Measurements from ENCODE around the gene MYADML2.
A peak's percentile ranks its signal among the peaks of the same experiment; 100 is the strongest.

Gene MYADML2

DNA sequence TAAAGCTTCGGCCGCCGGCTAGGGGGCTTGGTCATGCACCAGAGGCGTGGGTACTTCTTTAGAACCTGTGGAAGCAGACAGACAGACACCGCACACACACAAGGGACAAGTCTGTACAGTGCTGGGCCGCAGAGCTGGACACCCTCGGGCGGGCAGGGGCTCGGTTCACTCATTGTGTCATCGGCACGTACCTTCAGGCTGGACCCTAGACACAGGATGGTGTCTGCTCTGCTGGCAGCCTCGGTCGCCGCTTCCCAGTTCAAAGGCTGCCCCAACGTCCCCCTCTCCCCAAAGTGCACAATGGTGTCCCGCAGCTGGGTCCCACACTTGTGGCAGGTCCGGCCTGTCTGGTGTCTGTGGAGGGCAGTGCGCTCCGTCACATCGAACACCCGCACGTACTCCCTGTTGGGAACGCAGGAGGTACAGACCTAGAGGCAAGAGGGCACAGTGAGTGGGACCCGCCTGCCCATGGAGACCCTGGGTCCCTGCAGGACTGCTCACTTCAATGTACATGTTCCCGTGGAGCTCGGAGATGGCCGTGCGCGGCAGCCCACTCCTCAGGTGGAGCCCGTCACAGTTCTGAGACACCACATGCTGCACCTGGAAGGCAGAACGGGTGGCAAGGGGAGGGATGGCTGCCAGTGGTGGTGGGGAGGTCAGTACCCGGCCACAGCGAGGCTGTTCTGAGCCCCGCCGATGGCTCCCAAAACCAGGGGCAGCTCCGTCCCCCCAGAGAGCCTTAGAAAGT, 32.8 kb downstream of the MYADML2 start:
- no peak for DNase-seq (ENCODE audit: extremely low spot score, insufficient read length, low read depth)
- no peak for FAIRE-seq

DNA sequence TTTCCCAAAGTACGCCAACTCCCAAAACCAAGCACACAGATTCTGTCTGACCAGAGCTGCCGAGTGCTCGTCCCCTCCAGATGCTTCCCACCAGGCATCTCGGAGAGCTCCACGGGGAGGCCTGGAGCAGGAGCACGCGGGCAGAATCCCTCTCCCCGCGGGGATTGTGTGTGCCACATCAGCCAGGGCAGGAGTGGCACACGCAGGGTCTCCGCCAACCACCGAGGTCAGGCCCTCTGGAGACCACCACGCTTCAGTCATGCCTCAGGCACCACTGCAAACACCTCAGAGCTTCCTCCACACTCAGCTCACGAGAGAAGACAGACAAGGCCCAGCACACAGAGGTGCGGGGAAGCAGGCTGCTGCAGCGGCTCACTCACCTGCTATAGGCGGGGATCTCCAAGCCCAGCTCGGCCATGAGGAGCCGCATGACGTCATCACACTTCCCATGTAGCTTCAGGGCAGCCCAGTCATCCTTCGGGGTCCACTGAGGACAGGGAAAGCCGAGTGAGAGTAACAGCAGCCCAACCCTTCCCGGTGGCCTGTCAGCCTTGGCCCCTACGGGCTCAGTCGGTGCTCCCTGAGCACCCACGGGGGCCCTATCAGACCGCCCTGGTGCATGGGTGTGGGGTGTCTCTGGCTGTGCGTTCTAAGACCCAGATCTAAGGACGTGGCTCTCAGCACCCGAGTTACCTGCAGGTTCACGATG, 33.5 kb downstream of the MYADML2 start:
- FAIRE-seq (no peak), DNase-seq (ENCODE audit: extremely low spot score, insufficient read length, low read depth) (no peak)

DNA sequence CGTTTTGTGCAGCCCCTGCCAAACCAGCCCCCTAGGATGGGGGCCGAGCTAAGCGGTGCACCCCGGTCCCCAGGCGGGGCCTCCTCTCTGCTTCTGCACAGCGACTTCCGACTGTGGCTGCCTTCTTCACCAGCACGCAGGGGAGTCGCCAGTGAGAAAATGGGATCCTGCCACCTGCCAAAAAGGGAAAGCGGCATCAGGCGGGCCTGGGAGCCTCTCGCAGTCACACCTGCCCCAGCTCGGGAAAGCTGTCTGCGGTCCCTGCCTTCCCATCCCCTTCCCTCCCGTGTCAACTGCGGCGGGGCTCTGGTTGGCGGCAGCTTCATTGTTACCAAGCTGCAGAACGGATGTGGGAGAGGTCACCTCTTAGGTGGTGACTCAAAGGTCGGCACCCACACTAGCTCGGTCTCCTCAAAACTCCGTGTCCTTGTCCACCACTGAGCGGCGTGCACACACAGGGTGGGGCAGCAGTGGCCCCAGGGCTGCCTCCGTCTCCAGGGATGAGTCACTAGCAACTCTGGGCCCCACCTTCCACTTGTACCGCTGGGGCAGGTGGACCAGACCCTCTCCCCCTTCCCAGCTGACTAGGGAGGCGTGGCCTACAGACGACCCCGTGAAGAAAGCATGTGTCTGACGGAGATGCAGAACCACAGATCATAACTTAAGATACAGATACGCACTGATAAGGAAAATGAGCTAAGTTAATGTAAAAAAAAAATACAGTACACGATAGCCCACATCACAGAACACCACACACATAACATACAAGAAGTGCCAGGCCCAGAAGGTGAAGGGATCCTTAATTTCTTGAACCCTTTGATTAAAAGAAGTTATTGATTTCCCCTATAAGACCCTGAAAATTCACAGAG, 34.4 kb downstream of the MYADML2 start:
- DNase-seq (ENCODE audit: extremely low spot score, insufficient read length, low read depth) (no peak), FAIRE-seq (no peak)

DNA sequence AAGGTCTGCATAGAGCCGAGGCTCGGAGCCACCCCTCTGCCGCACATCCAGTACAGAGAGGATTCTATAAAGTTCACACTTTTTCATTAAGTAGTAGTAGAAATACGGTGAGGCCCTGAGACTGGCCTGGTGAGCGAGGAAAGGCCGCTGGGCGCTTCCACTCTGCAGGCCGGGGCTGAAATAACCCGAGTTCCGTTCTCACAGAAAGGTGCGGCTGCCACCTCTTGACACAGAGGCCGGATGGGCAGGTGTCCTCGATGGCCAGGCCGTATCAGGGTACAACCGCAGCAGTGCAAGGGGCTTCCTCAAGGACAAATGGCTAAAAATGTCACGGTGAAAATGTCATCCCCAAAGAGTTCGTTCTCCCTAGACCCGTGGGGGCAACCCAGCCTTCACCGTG, 35.1 kb downstream of the MYADML2 start:
- no peak for DNase-seq (ENCODE audit: extremely low spot score, insufficient read length, low read depth)
- FAIRE-seq: no peak

- FAIRE-seq (peak; percentile 74), DNase-seq (ENCODE audit: extremely low spot score, insufficient read length, low read depth) (peak; percentile 99)
Measured at GRCh38 chr17:81911277-81911961, 35.6 kb downstream of the MYADML2 start, which contains the start of gene PCYT2. TSS of gene PCYT2 (minus strand) at chr17:81911399. CDS start at chr17:81911355, 44 bp downstream.

GRCh38 chr17:81910840-81911276, 36.2 kb downstream of the MYADML2 start:
- DNase-seq (ENCODE audit: extremely low spot score, insufficient read length, low read depth): no peak
- no peak for FAIRE-seq

GRCh38 chr17:81909966-81910839, 36.8 kb downstream of the MYADML2 start:
- no peak for FAIRE-seq

DNA sequence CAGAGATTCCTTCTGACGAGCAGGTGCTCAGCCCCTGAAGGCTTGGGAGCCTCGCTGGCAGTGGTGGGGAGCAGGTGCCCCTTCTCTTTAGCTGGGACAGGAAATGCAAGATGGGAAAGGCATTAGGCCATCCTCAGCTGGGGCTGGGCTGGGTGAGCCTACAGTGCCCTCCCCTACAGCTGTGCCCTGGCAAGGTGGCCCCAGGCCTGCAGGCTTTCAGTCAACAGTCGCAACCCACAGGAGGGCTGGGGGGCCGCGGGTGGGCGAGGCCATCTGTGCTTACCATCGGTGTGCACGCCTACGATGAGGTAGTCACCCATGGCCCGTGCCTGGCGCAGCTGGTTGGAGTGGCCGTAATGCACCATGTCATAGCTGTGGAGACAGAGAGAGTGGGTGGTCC, 37.8 kb downstream of the MYADML2 start:
- FAIRE-seq (no peak), DNase-seq (ENCODE audit: extremely low spot score, insufficient read length, low read depth) (no peak)

More at GRCh38 chr17:81909966-81910839, 36.8 kb downstream of the MYADML2 start:
- no peak for DNase-seq (ENCODE audit: extremely low spot score, insufficient read length, low read depth)

DNA sequence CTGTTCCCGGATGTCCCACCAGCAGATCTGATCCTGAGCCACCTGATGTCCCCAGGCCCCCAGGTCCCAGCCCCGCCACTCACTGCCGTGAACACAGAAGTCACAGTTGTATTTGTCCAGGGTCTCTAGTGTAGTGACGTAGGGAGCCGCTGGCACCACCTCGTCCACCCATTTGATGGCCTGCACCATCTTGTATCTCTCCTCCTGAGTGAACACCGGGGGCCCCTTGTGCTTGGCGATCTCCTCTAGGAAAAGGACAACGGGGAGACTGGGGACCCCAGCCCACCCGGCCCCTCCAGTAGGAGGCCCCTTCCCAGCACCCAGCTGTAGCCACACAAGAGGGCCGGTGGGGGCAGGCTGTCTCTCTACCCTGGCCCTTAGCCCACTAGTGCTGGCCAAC, 38.2 kb downstream of the MYADML2 start:
- no peak for FAIRE-seq
- no peak for DNase-seq (ENCODE audit: extremely low spot score, insufficient read length, low read depth)

DNA sequence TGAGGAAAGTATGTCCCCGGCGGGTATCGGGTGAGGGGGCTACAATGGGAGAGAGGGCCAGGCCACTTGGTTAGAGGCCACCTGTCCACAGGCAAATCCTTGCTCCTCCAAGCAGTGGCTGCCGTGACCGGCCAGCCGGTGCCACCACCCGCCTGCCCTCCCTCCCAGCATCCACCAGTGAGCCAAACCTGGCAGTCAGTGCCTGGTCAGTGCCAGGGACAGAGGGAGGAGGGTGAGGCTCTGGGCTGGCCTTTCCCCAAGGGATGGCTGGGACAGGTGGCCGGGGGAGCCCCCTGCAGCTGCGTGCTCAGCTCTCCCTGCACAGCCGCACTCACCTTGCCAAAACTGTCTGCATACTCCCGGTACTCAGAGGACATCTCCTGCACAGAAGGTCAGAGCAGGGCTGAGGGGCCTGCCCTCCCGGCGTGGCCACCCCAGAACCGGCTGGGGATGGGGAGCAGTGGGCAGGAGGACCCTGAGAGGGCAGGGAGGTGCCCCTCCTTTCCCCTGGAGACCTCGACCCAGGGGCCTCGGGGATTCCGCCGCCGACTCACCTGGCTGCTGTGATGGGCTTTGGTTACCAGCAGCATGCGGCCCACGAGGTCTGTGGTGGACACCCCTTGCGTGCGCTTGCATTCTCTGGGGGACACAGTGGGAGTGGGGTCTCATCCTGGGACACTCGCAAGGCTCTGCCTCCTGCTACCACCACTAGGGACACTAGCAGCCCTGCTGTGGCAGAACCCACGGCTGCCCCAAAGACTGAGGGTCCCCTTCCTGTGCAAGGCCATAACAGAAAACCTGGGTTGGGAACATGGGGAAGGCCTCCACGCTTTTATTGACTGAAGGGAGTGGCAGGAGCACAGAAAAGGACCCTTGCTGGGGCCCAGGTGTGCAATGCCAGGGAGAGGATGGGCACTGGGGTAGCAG, 39.6 kb downstream of the MYADML2 start:
- FAIRE-seq (no peak), DNase-seq (ENCODE audit: extremely low spot score, insufficient read length, low read depth) (no peak)

- DNase-seq (ENCODE audit: extremely low spot score, insufficient read length, low read depth): no peak
- FAIRE-seq: no peak
Measured at GRCh38 chr17:81906476-81907218, 40.4 kb downstream of the MYADML2 start.

GRCh38 chr17:81905993-81906392, 41.0 kb downstream of the MYADML2 start:
- FAIRE-seq (no peak), DNase-seq (ENCODE audit: extremely low spot score, insufficient read length, low read depth) (no peak)

GRCh38 chr17:81905424-81905875, 41.6 kb downstream of the MYADML2 start:
- DNase-seq (ENCODE audit: extremely low spot score, insufficient read length, low read depth) (no peak), FAIRE-seq (no peak)

DNA sequence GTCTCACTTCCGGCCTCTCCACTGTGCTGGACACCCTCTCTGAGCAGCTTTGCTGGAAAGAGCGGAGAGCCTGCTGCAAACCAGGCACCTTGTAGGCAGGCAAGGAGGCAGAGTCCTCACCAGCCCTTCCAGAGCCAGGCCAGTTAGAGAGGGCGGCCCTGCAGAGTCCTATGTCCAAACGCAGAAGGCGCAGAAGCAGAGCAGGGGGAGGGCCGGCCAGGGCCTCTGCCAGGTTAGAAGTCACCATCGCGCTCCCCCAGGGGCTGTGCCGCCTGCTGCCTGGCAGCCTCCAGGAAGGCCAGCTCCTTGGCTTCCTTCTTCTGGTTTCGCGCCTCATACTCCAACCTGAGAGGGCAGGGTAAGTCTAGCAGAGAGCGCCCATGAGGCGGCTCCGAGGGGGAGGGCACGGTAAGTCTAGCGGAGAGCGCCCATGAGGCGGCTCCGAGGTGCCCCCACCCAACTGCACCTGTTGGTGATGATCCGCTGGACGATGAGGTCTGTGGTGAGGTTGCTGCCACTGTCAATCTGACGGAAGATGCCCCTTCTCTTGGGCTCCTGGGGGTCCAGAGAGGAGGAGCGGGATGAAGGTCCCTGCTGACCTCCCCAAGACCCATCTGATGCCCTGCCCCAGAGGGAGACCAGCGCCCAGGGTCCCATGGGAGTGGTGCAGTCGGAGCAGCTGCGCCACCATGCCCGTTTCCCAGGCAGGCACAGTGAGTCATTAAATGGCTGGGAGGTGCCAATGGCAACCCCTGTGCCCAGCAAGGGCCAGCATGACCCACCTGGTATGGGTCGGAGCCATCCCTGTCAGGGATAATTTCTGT, 42.2 kb downstream of the MYADML2 start:
- DNase-seq (ENCODE audit: extremely low spot score, insufficient read length, low read depth): no peak
- no peak for FAIRE-seq

DNA sequence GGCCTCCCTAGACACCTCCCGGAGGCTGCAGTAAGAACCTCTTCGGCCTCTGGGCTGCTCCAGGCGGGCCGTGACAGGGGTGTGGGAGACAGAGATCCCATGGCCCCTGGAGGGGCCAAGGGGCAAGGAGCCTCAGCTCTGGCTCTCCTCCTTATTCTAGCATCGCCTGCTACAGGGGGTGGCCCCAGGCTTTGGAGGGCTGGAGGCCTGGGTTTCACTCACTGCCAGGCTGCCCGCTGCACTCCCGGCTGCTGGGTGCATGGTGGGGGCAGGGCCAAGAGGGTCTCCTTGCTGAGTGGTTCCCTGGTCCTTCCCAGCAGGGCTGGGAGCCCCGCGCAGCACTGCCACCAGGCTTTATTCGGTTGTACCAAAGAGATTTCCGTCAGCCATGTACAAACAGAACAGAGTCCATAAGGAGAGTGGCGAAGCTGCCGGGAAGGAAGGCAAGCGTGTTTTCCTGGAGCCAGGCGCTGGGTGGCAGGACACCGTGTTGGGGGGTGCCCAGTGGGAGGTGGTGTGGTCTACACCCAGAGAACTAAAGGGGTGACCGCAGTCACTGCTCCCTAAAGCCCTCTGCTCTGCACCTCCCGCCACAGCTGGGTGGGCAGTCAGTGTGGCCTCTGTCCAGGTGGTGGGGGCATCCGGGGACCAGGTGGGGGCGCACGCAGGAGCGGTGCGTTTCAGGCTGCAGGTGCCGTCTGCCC, 43.0 kb downstream of the MYADML2 start:
- FAIRE-seq: no peak
- no peak for DNase-seq (ENCODE audit: extremely low spot score, insufficient read length, low read depth)

GRCh38 chr17:81903415-81903831, 43.6 kb downstream of the MYADML2 start:
- no peak for FAIRE-seq

More at GRCh38 chr17:81903415-81903831, 43.6 kb downstream of the MYADML2 start:
- no peak for DNase-seq (ENCODE audit: extremely low spot score, insufficient read length, low read depth)

Data from GM18507 (cell line).